HG03432 (cell line): Measurements from ENCODE around the gene FAM78A.

Experiments
- ATAC-seq: cut with Tn5 transposase; IDR thresholded peaks from one replicate; pipeline ENCODE4 v1.9.1; 2021; ENCODE audit warnings: mild to moderate bottlenecking, moderate library complexity; ENCODE audit not compliant: unreplicated experiment

FAM78A gene

GRCh38 chr9:131276094-131276888, at the start of gene FAM78A:
TSS of gene FAM78A (minus strand) at chr9:131276510. CDS start at chr9:131276179, 331 bp downstream.
- ATAC-seq, result no peak

GRCh38 chr9:131324736-131325679, 48.7 kb upstream of the FAM78A start:
- no peak for ATAC-seq

GRCh38 chr9:131323629-131324028, 47.3 kb upstream of the FAM78A start:
- no peak for ATAC-seq

GRCh38 chr9:131320031-131320685, 43.8 kb upstream of the FAM78A start:
- no peak for ATAC-seq

- no peak for ATAC-seq
These were observed 43.2 kb upstream of the FAM78A start for GRCh38 chr9:131319486-131319885.

GRCh38 chr9:131318231-131319085, 42.1 kb upstream of the FAM78A start:
- no peak for ATAC-seq

GRCh38 chr9:131312822-131313770, 36.8 kb upstream of the FAM78A start:
- ATAC-seq, result no peak

GRCh38 chr9:131312246-131312645, 35.9 kb upstream of the FAM78A start:
- no peak for ATAC-seq

GRCh38 chr9:131310833-131311554, 34.7 kb upstream of the FAM78A start:
- ATAC-seq, result no peak

- ATAC-seq, result no peak
These were observed 33.4 kb upstream of the FAM78A start for GRCh38 chr9:131309530-131310276.

- ATAC-seq, result no peak
These were observed 32.7 kb upstream of the FAM78A start for GRCh38 chr9:131308906-131309529.

GRCh38 chr9:131308452-131308851, 32.1 kb upstream of the FAM78A start:
- ATAC-seq, result no peak

GRCh38 chr9:131307974-131308373, 31.7 kb upstream of the FAM78A start:
- ATAC-seq, result no peak

GRCh38 chr9:131306397-131307004, 30.2 kb upstream of the FAM78A start:
- ATAC-seq, result no peak

- no peak for ATAC-seq
These were observed 28.5 kb upstream of the FAM78A start for GRCh38 chr9:131304676-131305355.
